GM19452 (cell line): ENCODE results near the gene LCLAT1.
"Not testable (repeated sequence)": the region's sequence is repeated elsewhere in the genome, so short reads cannot be mapped to it uniquely, and the experiment has no call there.

Experiments used
- ATAC-seq: cut with Tn5 transposase; IDR thresholded peaks from one replicate; pipeline ENCODE4 v1.9.1; 2021; ENCODE audit not compliant: unreplicated experiment

The LCLAT1 gene

GRCh38 chr2:30453498-30453897 is 6.5 kb downstream of the LCLAT1 start:
- no peak for ATAC-seq

DNA sequence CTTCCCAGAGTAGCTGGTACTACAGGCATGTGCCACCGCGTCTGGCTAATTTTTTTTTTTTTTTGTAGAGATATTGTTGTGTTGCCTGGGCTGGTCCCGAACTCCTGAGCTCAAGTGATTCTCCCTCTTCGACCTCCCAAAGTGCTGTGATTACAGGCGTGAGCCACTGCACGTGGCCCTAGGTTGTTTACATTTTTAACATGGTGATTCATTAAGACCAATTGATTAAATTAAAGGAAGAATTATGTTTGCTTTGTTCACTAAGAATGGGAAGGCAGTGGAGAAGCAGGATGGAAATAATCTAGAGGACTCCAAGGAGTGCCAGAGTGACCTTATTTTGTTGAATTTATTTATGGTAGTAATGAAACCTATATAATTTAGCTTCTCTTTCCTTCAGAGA is 7.5 kb downstream of the LCLAT1 start:
- no peak for ATAC-seq

DNA sequence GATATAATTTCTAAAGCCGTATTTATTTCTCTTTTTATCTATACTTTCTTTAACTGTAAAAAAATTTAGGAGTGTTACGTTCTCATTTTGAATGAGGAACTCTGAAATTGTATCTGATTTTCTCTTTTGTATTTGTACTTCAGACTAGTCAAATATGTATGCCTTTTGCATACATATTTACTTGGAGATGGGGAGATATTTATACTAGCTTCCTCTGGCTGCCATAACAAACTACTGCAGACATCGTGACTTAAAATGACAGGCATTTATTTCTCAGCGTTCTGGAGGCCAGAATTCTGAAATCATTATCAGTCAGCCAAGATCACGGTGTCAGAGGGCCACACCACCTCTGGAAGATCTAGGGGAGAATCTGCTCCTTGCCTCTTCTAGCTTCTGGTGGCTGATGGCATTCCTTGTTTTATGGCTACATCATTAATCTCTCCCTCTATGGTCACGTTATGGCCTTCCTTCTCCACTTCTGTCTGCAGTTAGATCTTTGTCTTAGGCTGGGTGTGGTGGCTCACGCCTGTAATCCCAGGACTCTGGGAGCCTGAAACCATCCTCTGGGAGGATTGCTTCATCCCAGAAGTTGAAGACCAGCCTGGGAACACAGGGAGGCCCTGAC is 8.2 kb downstream of the LCLAT1 start:
- ATAC-seq = no peak

- ATAC-seq = no peak
Measured at GRCh38 chr2:30456106-30456505, 9.1 kb downstream of the LCLAT1 start.

GRCh38 chr2:30456579-30456978 is 9.5 kb downstream of the LCLAT1 start:
- no peak for ATAC-seq

GRCh38 chr2:30457296-30457695 is 10.2 kb downstream of the LCLAT1 start:
- ATAC-seq = no peak

DNA sequence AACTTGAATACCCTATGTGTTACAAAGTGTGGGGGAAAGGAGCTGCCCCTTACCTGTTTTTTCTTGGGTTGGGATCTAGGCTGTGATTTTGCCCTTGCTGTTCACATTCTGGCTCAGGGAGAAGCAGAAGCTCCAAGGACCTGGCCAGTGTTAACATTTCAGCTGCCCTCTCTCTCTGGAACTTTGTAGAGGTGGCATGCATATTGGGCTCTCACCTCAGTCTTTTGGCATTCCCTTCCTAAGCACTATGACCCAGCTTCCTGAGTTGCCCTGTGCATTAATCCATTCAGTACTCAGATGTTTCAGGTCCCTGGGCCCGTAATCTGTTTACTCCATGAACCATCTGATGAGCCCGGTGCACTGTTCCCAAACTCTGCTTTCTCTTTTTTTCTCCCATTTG is 12.1 kb downstream of the LCLAT1 start:
- no peak for ATAC-seq

DNA sequence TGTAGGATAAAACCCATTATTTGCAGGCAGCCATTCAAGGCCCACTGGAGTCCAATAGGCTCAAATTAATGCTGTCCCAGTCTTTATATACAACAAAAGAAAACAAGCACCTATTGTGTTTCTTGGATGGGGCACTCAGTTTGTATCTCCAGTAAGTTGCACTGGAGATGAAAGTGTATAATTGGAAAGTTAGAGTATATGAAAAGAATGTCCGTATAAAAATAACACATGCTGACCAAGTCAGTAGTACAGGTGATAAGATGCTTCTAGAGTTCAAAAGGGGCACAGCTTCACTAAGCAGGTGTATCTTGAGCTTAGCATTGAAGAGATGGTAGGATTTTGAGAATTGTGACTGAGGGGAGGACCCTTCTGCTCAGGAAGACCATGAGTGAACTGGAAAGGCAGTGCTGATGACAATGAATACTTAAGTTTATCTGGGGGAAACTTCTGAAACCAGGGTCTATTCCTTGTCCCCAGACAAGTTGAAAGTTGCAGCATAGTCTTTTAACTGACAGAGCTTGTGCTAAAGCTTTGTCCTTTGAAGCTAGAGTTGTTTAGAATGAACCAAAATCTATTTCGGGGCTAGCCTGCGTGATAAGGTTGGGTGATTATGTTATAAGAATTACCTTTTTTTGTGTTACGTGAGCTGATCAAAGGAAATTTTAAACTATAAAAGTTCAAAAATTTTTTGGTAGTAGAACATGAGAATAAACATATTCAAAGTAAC is 15.2 kb downstream of the LCLAT1 start:
- no peak for ATAC-seq

DNA sequence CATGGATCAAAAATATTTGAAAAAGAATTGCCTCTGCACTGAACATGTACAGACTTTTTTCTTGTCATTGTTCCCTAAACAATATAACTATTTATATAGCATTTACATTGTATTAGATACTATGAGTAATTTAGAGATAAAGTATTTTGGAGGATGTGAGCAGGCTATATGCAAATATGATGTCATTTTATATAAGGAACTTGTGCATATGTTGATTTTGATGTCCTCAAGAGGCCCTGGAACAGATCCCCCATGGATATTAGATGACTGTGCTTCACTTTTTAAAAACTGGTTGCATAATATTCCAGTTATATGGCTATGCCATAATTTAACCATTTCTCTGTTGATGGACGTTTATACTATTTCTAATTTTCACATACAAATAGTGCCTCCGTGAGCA is 16.5 kb downstream of the LCLAT1 start:
- ATAC-seq = no peak

DNA sequence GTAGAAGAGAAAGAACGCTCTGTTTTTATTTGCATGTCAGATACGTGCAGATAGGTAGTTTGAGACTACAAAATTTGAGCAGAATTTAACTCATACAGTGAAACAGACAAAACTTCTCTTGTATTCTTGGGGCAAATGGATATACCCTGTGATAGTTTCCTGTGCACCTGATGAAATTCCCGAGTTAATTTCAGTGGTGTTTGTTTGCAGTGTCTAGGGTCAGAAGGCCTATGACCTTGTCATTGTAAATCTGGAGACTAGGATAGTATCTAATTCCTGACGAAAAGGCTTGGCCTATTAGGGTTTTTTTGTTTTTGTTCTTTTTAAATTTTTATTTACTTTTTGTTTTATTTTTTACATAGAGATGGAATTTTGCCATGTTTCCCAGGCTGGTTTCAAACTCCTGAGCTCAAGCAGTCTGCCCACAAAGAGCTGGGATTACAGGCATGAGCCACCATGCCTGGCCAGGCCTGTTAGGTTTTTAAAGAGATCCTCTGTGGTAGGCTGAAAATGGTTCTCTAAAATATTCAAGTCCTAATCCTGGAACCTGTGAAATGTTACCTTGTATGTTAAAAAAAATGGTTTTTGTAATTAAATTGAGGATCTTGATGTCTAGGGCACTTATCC is 17.6 kb downstream of the LCLAT1 start:
- no peak for ATAC-seq

GRCh38 chr2:30465171-30465545 is 18.1 kb downstream of the LCLAT1 start:
- no peak for ATAC-seq

DNA sequence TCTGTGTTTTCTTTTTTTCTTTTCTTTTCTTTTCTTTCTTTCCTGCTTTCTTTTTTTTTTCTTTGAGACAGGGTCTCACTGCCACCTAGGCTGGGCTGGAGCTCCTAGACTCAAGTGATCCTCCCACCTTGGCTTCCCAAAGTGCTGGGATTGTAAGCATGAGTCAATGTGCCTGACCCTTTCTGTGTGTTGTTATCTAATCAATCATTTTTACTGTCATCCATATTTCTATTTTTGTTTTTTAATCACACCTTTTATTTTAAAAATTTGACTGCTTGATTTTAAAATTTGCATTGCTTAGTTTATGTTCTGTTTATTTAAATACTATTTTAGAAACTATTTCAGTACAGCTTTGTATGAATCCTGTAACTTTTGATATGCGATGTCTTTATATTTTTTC is 19.2 kb downstream of the LCLAT1 start:
- ATAC-seq = no peak

DNA sequence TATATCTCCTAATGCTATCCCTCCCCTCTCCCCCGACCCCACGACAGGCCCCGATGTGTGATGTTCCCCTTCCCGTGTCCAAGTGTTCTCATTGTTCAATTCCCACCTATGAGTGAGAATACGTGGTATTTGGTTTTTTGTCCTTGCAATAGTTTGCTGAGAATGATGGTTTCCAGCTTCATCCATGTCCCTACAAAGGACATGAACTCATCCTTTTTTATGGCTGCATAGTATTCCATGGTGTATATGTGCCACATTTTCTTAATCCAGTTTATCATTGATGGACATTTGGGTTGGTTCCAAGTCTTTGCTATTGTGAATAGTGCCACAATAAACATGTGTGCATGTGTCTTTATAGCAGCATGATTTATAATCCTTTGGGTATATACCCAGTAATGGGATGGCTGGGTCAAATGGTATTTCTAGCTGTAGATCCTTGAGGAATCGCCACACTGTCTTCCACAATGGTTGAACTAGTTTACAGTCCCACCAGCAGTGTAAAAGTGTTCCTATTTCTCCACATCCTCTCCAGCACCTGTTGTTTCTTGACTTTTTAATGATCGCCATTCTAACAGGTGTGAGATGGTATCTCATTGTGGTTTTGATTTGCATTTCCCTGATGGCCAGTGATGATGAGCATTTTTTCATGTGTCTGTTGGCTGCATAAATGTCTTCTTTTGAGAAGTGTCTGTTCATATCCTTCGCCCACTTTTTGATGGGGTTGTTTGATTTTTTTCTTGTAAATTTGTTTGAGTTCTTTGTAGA is 20.2 kb downstream of the LCLAT1 start:
- not testable (repeated sequence) for ATAC-seq

- ATAC-seq = no peak
Measured at GRCh38 chr2:30470426-30470825, 23.4 kb downstream of the LCLAT1 start.

- no peak for ATAC-seq
Measured at GRCh38 chr2:30472326-30472725, 25.3 kb downstream of the LCLAT1 start.

DNA sequence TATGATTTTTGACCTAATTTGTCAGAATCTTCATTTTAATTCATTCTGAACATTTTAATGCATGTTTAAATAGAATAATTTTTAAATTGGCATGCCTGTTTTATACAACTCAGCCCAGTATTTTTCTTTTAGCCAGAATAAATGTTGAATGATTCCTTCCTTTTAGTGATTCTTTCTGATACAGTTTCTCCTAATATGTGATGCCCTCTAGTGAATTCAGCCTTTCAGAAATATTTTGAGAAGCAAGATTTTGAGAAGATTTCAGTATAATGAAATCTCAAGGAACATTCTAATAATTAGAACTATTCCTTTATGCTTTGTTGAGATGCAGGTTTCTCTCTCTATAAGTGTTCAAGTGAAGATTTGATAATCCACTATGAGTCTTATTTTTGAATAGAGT is 28.5 kb downstream of the LCLAT1 start:
- no peak for ATAC-seq

- no peak for ATAC-seq
Measured at GRCh38 chr2:30476636-30477035, 29.6 kb downstream of the LCLAT1 start.

DNA sequence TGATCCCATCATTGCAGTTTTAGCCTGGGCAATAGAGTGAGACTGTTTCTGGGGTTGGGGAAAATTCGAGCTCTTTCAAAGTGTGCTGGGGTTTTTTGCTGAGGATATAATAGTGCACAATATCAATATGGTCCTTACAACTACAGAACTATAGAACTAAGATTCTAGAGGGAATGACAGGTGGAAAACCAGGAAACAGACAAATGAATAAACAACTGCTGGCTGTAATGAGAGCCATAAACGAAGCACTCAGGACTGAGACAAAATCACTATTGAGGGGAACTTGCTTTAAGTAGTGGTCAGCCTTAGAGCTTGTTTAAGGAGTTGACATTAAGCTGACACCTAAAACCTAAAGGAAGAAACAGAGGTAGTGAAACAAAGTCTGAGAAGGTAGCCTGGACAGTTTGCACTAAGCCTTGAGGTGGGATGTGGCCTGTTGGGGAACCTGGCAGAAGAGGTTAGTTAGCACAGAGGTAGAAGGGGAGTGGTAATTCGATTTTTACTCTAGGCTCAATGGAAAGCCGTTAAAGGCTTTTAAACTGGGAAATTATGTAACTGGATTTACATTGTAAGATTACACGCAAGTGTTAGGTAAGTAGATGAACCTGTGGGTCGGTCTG is 33.8 kb downstream of the LCLAT1 start:
- no peak for ATAC-seq

DNA sequence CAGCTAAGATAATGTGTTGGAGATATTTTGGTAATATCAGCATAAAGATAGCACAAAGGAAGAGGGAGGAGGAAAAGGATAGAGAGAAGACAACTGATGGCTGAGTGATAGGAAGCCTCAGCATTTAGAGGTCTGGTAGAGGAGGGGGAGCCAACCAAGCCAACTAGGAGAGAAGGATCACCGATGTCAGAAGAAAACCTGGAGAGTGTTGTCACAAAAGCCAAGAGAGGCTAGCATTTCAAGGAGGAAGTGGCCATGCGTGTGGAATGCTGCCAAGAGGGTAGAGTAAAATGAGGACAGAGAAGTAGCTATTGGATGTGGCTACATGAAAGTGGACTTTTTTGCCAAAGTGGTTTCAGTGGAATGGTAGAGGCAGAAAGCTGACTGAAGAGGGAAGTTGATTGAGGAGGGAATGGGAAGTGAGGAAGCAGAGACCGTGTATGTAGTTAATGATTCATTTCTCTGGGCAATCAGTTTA is 34.3 kb downstream of the LCLAT1 start:
- ATAC-seq = no peak

GRCh38 chr2:30482011-30482410 is 35.0 kb downstream of the LCLAT1 start:
- no peak for ATAC-seq

DNA sequence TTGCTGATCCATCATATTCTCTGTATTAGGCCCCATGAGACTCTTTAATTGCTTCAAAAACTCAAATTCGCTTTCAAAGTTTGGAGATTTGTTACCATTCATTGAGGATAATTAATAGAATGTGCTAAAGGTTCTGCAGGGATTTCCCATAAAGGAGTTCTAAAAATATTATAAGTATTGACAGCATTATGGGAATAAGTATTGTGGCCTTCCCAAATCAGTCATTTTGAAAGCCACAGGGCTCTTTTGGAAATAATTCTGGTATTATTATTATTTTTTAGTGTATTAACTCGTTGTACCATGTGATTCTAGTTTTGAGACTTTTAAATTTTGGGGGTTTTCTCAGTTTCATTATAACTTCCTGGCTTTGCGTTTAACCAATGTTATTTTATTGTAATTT is 37.1 kb downstream of the LCLAT1 start:
- ATAC-seq = no peak
